Fibroblast of villous mesenchyme (primary cell): Measurements from ENCODE around the gene PCNX1. TPM values are rescaled to one million over a fixed set of nuclear protein-coding genes. Genes with fewer than 3 reads are reported as not detected.
A peak's percentile ranks its signal among the peaks of the same experiment; 100 is the strongest.

Experiments used
- DNase-seq: peaks from one replicate; pipeline ENCODE4 v3.0.0-alpha.2; 2010; ENCODE audit warnings: low read depth
- H3K4me3 ChIP-seq: 2 replicates; pipeline ENCODE4 v1.5.1; 2011; ENCODE audit warnings: low read depth, mild to moderate bottlenecking, low read length
- total RNA-seq: library from RNA; depleted of rRNA; stranded (reverse); fragments of >200 nt; gene quantifications from 2 replicates; pipeline ENCODE4 v1.2.3, GENCODE V29; 2012
- TF ChIP-seq, protein P1 (sequence below): IDR thresholded peaks from 2 replicates; pipeline ENCODE4 v1.5.1; 2012; ENCODE audit warnings: low read depth, mild to moderate bottlenecking, low read length; ENCODE audit not compliant: insufficient read depth

The PCNX1 gene
- total RNA-seq, 1 donor = 69.5 TPM

DNA sequence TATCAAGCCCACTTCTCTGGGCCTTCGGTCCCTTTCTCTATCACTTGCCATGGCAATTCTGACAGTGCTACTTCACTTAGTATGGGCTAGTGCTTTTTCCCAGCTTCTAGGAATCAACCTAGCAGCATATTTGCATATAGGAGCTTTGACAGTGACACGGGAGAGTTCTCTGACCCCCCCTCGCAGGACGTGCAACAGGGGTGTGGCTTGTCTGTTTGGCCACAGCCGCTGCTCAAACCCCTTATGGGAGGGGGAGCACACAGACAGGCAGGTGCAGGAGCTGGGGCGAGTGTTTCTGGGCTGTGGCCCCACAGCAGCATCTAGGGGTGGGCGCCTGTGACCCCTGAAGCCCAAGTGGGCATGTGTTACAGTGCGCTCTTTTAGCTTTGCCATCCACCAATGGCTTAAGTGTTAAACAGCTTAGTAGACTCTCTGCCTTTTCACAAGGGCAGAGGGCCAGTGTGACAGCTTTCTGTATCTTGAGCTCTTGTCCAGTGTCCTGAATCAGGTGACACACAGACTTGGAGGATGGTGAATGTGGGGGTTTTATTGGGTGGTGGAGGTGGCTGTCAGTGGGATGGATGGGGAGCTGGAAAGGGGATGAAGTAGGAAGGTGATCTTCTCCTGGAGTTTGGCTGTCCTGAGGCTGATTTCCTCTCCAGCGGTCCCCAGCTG, 229.3 kb downstream of the PCNX1 start:
- DNase-seq = no peak
- H3K4me3 ChIP-seq = no peak overlapping the region
- TF ChIP-seq, protein P1, sequence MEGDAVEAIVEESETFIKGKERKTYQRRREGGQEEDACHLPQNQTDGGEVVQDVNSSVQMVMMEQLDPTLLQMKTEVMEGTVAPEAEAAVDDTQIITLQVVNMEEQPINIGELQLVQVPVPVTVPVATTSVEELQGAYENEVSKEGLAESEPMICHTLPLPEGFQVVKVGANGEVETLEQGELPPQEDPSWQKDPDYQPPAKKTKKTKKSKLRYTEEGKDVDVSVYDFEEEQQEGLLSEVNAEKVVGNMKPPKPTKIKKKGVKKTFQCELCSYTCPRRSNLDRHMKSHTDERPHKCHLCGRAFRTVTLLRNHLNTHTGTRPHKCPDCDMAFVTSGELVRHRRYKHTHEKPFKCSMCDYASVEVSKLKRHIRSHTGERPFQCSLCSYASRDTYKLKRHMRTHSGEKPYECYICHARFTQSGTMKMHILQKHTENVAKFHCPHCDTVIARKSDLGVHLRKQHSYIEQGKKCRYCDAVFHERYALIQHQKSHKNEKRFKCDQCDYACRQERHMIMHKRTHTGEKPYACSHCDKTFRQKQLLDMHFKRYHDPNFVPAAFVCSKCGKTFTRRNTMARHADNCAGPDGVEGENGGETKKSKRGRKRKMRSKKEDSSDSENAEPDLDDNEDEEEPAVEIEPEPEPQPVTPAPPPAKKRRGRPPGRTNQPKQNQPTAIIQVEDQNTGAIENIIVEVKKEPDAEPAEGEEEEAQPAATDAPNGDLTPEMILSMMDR = no peak

DNA sequence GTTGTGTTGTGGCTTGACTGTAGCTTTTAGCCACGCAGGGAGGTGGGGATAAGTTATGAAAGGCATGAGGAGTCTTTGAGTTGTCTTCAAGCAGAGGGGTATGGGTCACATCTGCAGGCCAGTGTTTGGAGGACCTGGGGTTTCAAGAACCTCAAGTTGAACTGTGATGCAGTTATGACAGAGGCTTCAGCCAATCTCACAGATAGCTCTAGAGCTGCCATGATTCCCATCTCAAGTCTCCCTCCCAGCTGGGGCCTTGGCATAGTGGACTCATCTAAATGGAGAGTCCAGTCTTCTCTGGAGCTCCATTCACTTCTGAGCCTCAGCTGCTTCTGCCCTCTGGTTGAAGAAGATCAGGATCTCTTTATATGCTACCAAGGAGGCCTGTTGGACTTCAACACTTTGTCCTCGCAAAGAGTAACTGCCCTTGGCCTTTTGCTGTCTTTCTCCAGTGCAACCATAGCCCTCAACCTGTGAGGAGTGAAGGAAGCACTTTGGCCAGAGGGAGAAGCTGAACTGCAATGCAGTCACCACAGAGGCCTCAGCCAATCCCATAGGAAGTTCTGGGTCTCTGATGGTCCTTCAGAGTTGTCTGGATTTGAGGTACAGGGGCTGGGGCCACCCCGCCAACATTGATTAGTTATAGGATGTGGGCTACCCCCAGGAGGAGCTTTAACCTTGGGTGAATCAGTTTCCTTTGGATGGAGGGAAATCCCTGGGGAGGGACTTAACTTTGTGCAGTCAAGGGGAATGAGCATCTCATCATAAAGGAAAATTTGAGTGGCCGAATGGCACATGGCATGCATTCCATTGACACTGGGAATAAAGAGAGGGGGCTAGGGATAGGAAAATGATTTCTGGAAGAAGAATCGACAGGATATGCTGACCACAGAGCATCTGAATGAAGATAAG, 230.5 kb downstream of the PCNX1 start:
- no peak for DNase-seq
- TF ChIP-seq, protein P1 = no peak
- H3K4me3 ChIP-seq = no peak overlapping the region

DNA sequence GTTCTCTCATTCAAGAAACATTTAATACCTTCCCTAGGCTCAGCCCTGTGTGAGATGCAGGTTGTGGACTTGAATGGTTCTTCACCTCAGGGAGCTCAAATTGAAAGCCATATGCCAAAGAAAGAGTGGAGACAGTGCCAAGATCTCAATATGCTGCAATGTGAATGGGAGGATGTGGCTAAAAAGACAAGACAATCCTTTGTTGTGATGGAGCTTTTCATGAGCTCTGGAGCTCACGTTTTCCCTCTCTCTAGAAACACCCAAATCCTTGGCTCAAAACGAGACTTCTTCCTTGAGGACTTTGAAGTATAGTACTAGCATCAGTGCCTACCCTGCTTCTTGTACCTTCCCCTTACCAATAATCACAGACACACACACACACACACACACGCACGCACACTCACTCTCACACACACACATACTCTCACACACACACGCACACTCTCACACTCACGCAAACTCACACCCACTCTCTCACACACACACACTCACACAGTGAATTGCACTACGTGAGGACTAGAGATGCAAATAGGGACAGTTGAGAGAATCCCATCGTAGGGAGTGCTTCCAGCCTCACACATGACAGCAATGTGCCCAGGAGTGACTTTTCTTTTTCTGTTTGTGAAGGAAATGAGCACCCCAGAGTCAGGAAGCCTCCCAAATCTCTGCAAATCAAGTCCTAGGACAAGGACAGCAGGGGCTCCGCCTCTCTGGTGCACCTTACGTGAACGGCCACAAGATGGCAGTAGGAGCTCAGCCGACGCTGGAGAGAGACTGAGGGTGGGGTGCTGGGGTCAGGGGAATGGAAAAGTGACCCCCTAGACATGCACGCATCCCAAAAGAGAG, 231.4 kb downstream of the PCNX1 start:
- no peak overlapping the region for H3K4me3 ChIP-seq
- TF ChIP-seq, protein P1 = peak; percentile 93
- DNase-seq = peak; percentile 56

DNA sequence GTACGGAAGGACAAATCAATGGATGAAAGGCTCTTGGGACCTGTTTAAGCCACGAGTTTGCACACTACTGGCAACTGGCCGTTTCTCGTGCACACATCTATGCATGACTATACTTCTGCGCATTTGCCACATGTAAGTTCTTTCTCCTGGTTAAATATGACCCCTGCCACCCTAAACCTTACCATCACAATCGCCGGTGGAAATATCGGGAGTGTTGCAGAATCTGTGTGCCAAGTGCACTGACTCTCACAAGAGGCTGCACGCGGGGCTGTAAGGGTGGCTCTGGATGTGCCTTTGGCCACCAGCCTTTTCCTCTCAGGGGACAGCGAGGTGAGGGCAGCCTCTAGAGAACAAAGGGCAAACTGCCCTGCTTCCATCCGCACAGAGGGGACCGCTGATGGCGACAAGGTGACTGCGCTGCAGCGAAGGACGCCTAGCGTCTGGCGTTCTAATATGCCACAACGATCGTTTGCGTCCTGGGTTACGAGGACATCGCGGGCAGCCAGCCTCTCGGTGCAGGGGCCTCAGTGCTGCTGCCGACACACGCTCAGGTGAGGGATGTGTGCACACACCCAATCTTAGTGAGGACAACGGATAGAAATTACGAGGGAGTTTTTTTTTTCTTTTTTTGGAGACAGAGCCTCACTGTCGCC, 232.2 kb downstream of the PCNX1 start:
- H3K4me3 ChIP-seq = no peak overlapping the region
- TF ChIP-seq, protein P1 = no peak
- no peak for DNase-seq

DNA sequence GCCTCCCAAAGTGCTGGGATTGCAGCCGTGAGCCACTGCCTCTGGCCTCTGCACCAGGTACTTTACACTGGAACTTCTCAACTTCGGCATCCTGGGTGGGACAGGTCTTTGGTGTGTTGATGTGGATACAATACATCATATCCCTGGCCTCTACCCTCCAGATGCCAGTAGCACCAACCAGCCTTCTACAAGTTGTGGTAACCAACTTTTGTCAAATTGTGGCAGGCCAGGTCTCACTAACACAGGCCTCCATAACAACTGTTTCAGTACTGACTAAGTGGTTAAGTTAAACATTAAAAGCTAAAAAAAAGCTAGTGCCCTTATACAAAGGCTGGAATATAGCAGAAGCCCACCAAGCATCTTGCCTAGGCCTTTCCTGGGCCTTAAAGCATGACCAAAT, 232.9 kb downstream of the PCNX1 start:
- no peak for DNase-seq
- TF ChIP-seq, protein P1 = no peak

More for the DNA sequence above, 232.9 kb downstream of the PCNX1 start:
- no peak overlapping the region for H3K4me3 ChIP-seq
